SH-SY5Y (cell line): Measurements from ENCODE around the gene PPP1R37.

Source experiments
- GATA2 ChIP-seq: IDR thresholded peaks from 2 replicates; pipeline ENCODE4 v1.6.1; 2011; ENCODE audit warnings: mild to moderate bottlenecking, low read depth, low read length
- GATA3 ChIP-seq: IDR thresholded peaks from 2 replicates; pipeline ENCODE4 v1.6.1; 2011; ENCODE audit warnings: low read depth, mild to moderate bottlenecking, low read length, moderate library complexity

DNA sequence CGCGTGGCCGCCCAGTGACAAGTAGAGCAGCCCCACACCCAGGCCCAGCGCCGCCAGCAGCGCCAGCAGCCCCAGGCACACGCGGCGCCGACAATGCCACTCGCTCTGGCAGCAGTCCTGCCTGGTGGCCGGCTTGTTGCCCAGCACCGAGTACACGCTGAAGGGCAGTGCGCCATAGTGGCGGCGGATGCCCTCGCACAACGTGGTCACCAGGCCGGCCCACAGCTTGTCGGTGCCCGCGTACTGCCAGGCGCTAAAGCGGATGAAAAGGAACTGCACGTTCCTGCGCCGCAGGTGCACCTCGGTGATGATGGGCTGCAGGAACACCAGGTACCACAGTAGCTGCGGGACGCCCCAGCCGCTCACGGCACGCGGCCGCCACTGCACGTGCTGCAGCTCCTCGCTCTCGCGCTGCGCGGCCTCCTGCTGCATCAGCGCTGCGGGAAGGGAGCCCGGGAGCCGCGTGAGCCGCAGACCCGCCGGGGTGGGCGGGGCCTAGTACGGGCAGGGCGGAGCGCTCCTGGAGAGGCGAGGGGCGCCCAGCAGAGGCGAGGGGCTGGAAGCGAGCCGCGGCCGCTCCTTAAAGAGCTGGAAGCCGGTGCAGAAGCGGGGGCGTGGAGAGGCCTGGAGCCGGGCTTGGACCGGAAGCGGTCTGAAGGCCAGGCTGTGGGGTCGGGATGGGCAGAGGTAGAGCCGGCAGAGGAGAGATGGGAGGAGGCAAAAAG is 60.5 kb downstream of the PPP1R37 start:
- TF ChIP-seq GATA2 (no peak), GATA3 (no peak)
